B cell (primary cell): ENCODE measurements around the gene RGS17. TPM values are rescaled to one million over a fixed set of nuclear protein-coding genes. Genes with fewer than 3 reads are reported as not detected.
"Not testable (repeated sequence)": the region's sequence is repeated elsewhere in the genome, so short reads cannot be mapped to it uniquely, and the experiment has no call there.

ENCODE experiments used
- ATAC-seq: fragments of 200-7000 bp; cut with Tn5 transposase; one replicate; pipeline ENCODE4 v1.10.0; 2021; ENCODE audit warnings: low read depth, mild to moderate bottlenecking, moderate number of reproducible peaks, moderate library complexity
- CTCF ChIA-PET: fragments of 350-600 bp; sonication (Branson Sonifier 250); formaldehyde crosslinking; loops from one replicate; lab custom pipeline; 2021; ENCODE audit warnings: antibody characterized with exemption, inconsistent platforms; lab: Charles Lee
- POLR2A ChIA-PET: fragments of 350-600 bp; sonication (Branson Sonifier 250); formaldehyde crosslinking; loops from one replicate; lab custom pipeline; 2021; ENCODE audit warnings: antibody characterized with exemption; lab: Charles Lee
- DNase-seq: peaks from one replicate; pipeline ENCODE4 v3.0.0; 2013
- H2AFZ ChIP-seq: 2 replicates; pipeline ENCODE4 v1.6.1; 2012; ENCODE audit warnings: mild to moderate bottlenecking, low read depth, low read length; ENCODE audit not compliant: insufficient read depth, poor library complexity, severe bottlenecking
- H3K27ac ChIP-seq, 2 donors: 1 replicate in 1 of 2; 2 replicates in 1 of 2; pipeline ENCODE4 v1.5.1; 2012 to 2013; ENCODE audit warnings: low read length in 2 of 2, mild to moderate bottlenecking in 2 of 2, moderate library complexity in 1 of 2
- H3K27me3 ChIP-seq, 4 experiments: fragments of 200-600 bp in 1 of 4; sonication (generic) in 1 of 4; replicated peaks in 1 of 4; 1 replicate in 2 of 4; 2 replicates in 2 of 4; pipeline versions ENCODE4 v1.6.1 to v1.7.0; 2013 to 2016; ENCODE audit warnings: low read length in 3 of 4, mild to moderate bottlenecking in 2 of 4, mixed read lengths in 1 of 4, moderate library complexity in 1 of 4; ENCODE audit not compliant: insufficient read depth in 4 of 4, control insufficient read depth in 3 of 4; ENCODE audit errors: control extremely low read depth in 1 of 4
- H3K36me3 ChIP-seq, 2 experiments: replicated peaks in 1 of 2; 1 replicate in 1 of 2; 2 replicates in 1 of 2; pipeline versions ENCODE4 v1.6.1 to v1.7.1; 2013; ENCODE audit warnings: low read length in 1 of 2; ENCODE audit not compliant: insufficient read depth in 2 of 2, control insufficient read depth in 1 of 2; ENCODE audit errors: control extremely low read depth in 1 of 2, extremely low read depth in 1 of 2
- H3K4me1 ChIP-seq, 2 donors: fragments of 200-600 bp in 1 of 2; sonication (generic) in 1 of 2; 1 replicate in 1 of 2; 2 replicates in 1 of 2; pipeline versions ENCODE4 v1.5.1 to v1.6.1; 2013 to 2017; ENCODE audit warnings: low read length in 2 of 2; ENCODE audit not compliant: control insufficient read depth in 2 of 2, insufficient read depth in 2 of 2
- H3K4me2 ChIP-seq: replicated peaks from 2 replicates; pipeline ENCODE3; 2012; ENCODE audit warnings: mild to moderate bottlenecking, low read depth, low read length; ENCODE audit not compliant: poor library complexity, severe bottlenecking
- H3K4me3 ChIP-seq, 5 experiments: fragments of 200-600 bp in 1 of 5; sonication (generic) in 1 of 5; 1 replicate in 3 of 5; 2 replicates in 2 of 5; pipeline versions ENCODE4 v1.5.1 to v1.7.0; 2011 to 2016; ENCODE audit warnings: low read length in 4 of 5, mild to moderate bottlenecking in 4 of 5, low read depth in 2 of 5, control low read depth in 1 of 5, moderate library complexity in 1 of 5; ENCODE audit not compliant: insufficient read depth in 1 of 5; ENCODE audit errors: control extremely low read depth in 1 of 5, extremely low read depth in 1 of 5
- H3K79me2 ChIP-seq: fragments of 200-600 bp; sonication (generic); one replicate; pipeline ENCODE4 v1.6.0; 2016; ENCODE audit warnings: low read length; ENCODE audit not compliant: control insufficient read depth, insufficient read depth
- H3K9ac ChIP-seq: fragments of 200-600 bp; sonication (generic); 2 replicates; pipeline ENCODE4 v1.6.1; 2017; ENCODE audit warnings: mild to moderate bottlenecking, low read length, moderate library complexity
- H3K9me3 ChIP-seq, 3 donors: one replicate each; pipeline versions ENCODE4 v1.6.1 to v1.7.1; 2013; ENCODE audit warnings: low read length in 2 of 3; ENCODE audit not compliant: control insufficient read depth in 2 of 3, insufficient read depth in 1 of 3; ENCODE audit errors: control extremely low read depth in 1 of 3
- H4K20me1 ChIP-seq: 2 replicates; pipeline ENCODE4 v1.6.0; 2012; ENCODE audit warnings: mild to moderate bottlenecking, low read length; ENCODE audit not compliant: insufficient read depth, control insufficient read depth, poor library complexity, severe bottlenecking
- H3K27ac Mint-ChIP-seq: one replicate; pipeline ENCODE4 v1.8.0; 2021; ENCODE audit warnings: mixed read lengths
- H3K27me3 Mint-ChIP-seq: one replicate; pipeline ENCODE4 v1.8.0; 2021; ENCODE audit warnings: mixed read lengths
- H3K4me1 Mint-ChIP-seq: one replicate; pipeline ENCODE4 v1.8.0; 2021; ENCODE audit warnings: mixed read lengths
- H3K4me3 Mint-ChIP-seq: one replicate; pipeline ENCODE4 v1.8.0; 2021; ENCODE audit warnings: mixed read lengths
- H3K9me3 Mint-ChIP-seq: one replicate; pipeline ENCODE4 v1.8.0; 2022; ENCODE audit warnings: mixed read lengths; ENCODE audit not compliant: insufficient read depth
- CTCF ChIP-seq: fragments of 200-600 bp; IDR thresholded peaks from one replicate; pipeline ENCODE4 v1.8.0; 2022; ENCODE audit warnings: antibody characterized with exemption, mild to moderate bottlenecking
- EZH2 ChIP-seq: IDR thresholded peaks from 2 replicates; pipeline ENCODE4 v1.6.1; 2012; ENCODE audit warnings: borderline replicate concordance, low read depth, mild to moderate bottlenecking, moderate library complexity, low read length; ENCODE audit not compliant: insufficient read depth, poor library complexity, severe bottlenecking
- WGBS: methylation state at CpG from one replicate; pipeline ENCODE4 v1.1.5; 2013; ENCODE audit warnings: missing lambda C conversion rate; ENCODE audit not compliant: insufficient coverage; 5-methylcytosine and 5-hydroxymethylcytosine counted together
- intact Hi-C: fragments of 100-400 bp; cut with micrococcal nuclease; formaldehyde crosslinking; loops from one replicate; pipeline ENCODE4 v1.10.0; 2022
- polyA plus RNA-seq: library from polyadenylated mRNA; depleted of rRNA; stranded (reverse); fragments of >200 nt; gene quantifications from 2 replicates; pipeline ENCODE4 v1.2.3, GENCODE V29; 2012
- total RNA-seq, 2 donors: library from RNA; stranded (reverse); fragments of 120-200 nt in 1 of 2; gene quantifications; 1 replicate in 1 of 2; 2 replicates in 1 of 2; pipeline versions ENCODE4 v1.2.3 to v1.2.4, GENCODE V29; 2013 to 2022

The RGS17 gene
- total and polyA plus RNA-seq, 2 donors (not counting 1 experiment from before 2014, with no cell fraction given), result not detected

GRCh38 chr6:152966168-152966894 lies 164.8 kb downstream of the RGS17 start:
- peaks cover 11% of the 10 kb centered on the region for H3K27me3 Mint-ChIP-seq
- peaks cover 3 to 17% of the 10 kb centered on the region in 2 experiments for H3K36me3 ChIP-seq
- H3K9me3 ChIP-seq, intact Hi-C loops, H3K79me2 ChIP-seq, H3K4me3 ChIP-seq, H3K4me1 ChIP-seq, H4K20me1 ChIP-seq, H3K27ac ChIP-seq, H3K4me2 ChIP-seq, H3K27me3 ChIP-seq, H3K9ac ChIP-seq, H3K4me1 Mint-ChIP-seq, H3K4me3 Mint-ChIP-seq, H2AFZ ChIP-seq, DNase-seq, ATAC-seq, POLR2A ChIA-PET, H3K27ac Mint-ChIP-seq: not testable (repeated sequence)
- H3K9me3 Mint-ChIP-seq, result peaks cover 14% of the 10 kb centered on the region
- CTCF ChIA-PET, result interaction anchor here (0.9 to 1.3 kb wide), 2 partner anchors 12 to 18 kb away, joined by 3 read pairs; no protein-coding TSS in a partner anchor
- 100% methylated on average over 7 of the region's 15 CpGs for WGBS

GRCh38 chr6:152959333-152959732 lies 171.7 kb downstream of the RGS17 start:
- no peaks in the 10 kb centered on the region for H3K4me1 Mint-ChIP-seq
- H3K4me3 ChIP-seq, result no peak overlapping the region
- no peak overlapping the region for H2AFZ ChIP-seq
- H3K27ac Mint-ChIP-seq, result no peak overlapping the region
- ChIA-PET CTCF (no interaction called here), POLR2A (no interaction called here)
- no peaks in the 10 kb centered on the region for H3K9me3 ChIP-seq
- H4K20me1 ChIP-seq, result no peaks in the 10 kb centered on the region
- H3K9me3 Mint-ChIP-seq, result no peaks in the 10 kb centered on the region
- no peaks in the 10 kb centered on the region for H3K79me2 ChIP-seq
- H3K36me3 ChIP-seq, result no peaks in the 10 kb centered on the region
- no peak overlapping the region for H3K4me2 ChIP-seq
- H3K27me3 Mint-ChIP-seq, result peaks cover 36% of the 10 kb centered on the region
- TF ChIP-seq CTCF, result no peak
- no peak for TF ChIP-seq EZH2
- no peak overlapping the region for H3K27ac ChIP-seq
- ATAC-seq (no peak), DNase-seq (no peak)
- no peak overlapping the region for H3K9ac ChIP-seq
- 93% methylated on average over 23 of the region's 24 CpGs for WGBS
- H3K4me1 ChIP-seq, result no peaks in the 10 kb centered on the region
- intact Hi-C loops, result no loop called here
- H3K4me3 Mint-ChIP-seq, result no peak overlapping the region
- peaks cover 0 to 4% (median 2%) of the 10 kb centered on the region in 4 experiments for H3K27me3 ChIP-seq
